ENCODE measurements around the gene PRODH. TPM values are rescaled to one million over a fixed set of nuclear protein-coding genes. Genes with fewer than 3 reads are reported as not detected.
"Not testable (repeated sequence)": the region's sequence is repeated elsewhere in the genome, so short reads cannot be mapped to it uniquely, and the experiment has no call there.

The PRODH gene
- total RNA-seq, 1 donor from 2014 or later = 23.5 TPM

DNA sequence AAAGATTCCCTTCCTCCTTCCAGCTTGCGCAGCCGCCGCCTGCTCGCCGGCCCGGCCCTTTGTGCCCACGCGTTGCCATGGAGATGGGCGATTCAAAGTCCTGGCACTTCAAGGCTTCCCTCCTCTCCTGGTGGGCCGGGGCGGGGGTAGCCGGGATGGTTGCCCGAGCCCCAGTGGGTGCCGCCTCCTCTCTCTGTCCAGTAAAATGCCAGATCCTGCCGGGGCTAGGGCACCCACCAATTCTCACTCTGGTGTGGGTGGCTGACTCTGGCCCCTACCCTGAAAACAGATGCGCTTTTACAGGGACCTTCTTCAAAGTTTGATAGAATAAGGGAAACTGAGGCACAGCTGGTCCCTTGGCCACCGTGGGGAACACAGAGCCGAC is 22.2 kb upstream of the PRODH start:
- ATAC-seq; intact Hi-C loops (cut with DNase I): not testable (repeated sequence)
- peak; percentile 51 for DNase-seq (ENCODE audit: low spot score)

DNA sequence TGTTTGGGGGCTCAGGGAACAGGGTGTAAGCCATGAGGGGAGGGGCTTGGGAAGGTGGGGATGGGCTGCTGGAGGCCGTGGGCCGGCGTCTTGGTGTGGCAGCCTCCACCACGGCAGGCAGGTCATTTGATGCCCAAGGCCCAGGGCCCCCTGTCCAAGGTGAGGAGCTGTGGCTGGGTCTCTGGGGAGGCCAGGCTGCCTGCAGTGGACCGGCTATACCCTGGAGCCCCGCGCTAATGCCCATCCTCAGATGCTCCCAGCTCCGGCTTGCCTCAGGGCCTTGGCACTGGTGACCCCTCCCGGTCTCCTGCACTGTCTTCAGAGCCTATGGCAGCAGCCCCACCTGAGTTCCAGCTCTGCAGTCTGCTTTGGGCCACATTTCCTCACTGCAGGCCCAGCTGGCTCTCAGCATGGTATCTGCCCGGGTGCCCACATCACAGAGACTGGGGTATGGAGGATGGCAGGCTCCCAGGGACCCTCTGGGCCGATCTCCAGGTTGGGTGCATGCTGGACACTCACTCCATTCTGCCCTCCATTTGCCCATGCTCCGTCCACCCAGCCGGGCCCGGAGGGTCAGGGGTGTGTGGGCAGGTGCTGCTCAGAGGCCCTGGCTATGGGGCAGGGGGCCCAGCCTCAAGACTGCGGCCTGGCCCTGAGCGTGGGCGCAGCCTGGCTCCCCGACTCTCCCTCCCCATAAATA is 21.7 kb upstream of the PRODH start:
- intact Hi-C loops (cut with DNase I); ATAC-seq: not testable (repeated sequence)
- DNase-seq (ENCODE audit: low spot score) = peak; percentile 40

DNA sequence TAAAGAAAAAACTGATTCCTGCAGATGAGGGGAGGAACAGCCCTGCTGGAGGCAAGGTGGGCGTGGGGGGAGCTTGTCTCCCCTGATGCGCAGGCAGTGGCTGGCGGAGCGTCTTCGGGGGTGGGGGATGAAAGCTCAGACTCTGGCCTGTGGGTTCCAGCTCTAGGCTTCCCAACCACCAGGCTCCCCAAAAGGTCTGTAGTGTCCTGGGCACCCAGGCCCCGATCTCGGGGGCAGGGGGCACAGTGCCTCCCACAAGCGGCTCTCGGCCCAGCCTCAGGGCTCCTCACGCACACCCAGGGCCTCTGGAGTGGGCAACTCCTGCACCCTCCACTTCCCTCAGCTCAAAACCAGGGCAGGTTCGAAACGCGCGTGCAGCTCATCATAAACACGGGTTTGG is 20.9 kb upstream of the PRODH start:
- peak; percentile 49 for DNase-seq (ENCODE audit: low spot score)
- intact Hi-C loops (cut with DNase I); ATAC-seq: not testable (repeated sequence)

DNA sequence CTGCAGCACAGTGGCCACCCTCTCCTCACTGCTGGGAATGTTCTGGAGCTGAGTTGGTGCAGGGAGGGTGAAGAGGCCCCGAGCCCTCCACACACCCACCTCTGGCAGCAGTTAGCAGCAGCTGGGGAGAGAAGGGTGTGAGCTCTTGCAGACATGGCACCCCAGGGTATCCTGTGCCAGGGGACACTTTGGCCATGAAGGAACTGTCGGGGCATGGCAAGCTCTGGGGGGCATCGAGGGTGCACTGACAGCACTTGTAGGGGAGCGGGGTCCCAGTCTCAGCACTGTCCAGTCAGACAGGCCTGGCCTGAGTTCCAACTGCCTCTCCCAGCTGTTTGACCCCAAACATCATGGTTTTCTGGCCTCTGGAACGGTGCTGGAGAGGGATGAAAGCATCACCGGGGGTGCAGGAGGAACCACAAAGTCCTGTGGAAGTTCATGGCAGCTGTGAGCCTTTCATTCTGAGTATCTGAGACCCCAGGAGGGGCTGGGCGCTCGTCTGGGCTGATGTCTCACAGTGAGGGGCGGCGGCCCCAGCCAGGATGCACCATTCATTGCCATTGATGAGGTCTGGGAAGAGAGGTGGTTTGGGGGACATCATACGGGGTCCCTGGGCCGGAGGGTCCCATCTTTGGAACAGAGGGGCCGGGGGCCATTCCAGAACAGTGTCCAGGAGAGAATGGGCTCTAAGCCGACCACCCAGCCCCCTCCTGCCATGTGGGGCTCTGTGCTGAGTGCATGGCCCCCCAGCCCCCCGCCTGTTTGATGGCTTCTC is 20.2 kb upstream of the PRODH start:
- intact Hi-C loops (cut with DNase I); ATAC-seq: not testable (repeated sequence)
- DNase-seq (ENCODE audit: low spot score) = peak; percentile 56

GRCh38 chr22:18955696-18956095 is 19.6 kb upstream of the PRODH start:
- DNase-seq (ENCODE audit: low spot score) (peak; percentile 42), ATAC-seq (no peak)
- intact Hi-C loops (cut with DNase I) = no loop called here

- intact Hi-C loops (cut with DNase I) = no loop called here
- peak; percentile 37 for DNase-seq (ENCODE audit: low spot score)
- no peak for ATAC-seq
Observed at GRCh38 chr22:18954990-18955571, 19.0 kb upstream of the PRODH start.

- DNase-seq (ENCODE audit: low spot score) (peak; percentile 77), ATAC-seq (peak; percentile 83)
- intact Hi-C loops (cut with DNase I) = not testable (repeated sequence)
Observed at GRCh38 chr22:18954303-18954989, 18.4 kb upstream of the PRODH start.

- intact Hi-C loops (cut with DNase I); ATAC-seq: not testable (repeated sequence)
- DNase-seq (ENCODE audit: low spot score) = peak; percentile 39
Observed at GRCh38 chr22:18953128-18953527, 17.0 kb upstream of the PRODH start.

GRCh38 chr22:18952022-18952421 is 15.9 kb upstream of the PRODH start:
- intact Hi-C loops (cut with DNase I) = no loop called here
- DNase-seq (ENCODE audit: low spot score) (no peak), ATAC-seq (no peak)

GRCh38 chr22:18950141-18950540 is 14.0 kb upstream of the PRODH start:
- ATAC-seq (no peak), DNase-seq (ENCODE audit: low spot score) (peak; percentile 37)
- intact Hi-C loops (cut with DNase I) = no loop called here

- ATAC-seq = no peak
Observed at GRCh38 chr22:18947905-18948304, 11.8 kb upstream of the PRODH start.

DNA sequence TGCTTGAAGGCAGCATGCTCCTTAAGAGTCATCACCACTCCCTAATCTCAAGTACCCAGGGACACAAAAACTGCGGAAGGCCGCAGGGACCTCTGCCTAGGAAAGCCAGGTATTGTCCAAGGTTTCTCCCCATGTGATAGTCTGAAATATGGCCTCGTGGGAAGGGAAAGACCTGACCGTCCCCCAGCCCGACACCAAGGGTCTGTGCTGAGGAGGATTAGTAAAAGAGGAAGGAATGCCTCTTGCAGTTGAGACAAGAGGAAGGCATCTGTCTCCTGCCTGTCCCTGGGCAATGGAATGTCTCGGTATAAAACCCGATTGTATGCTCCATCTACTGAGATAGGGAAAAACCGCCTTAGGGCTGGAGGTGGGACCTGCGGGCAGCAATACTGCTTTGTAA is 11.0 kb upstream of the PRODH start:
- ATAC-seq = not testable (repeated sequence)
- peak; percentile 12 for DNase-seq (ENCODE audit: low spot score)

More at GRCh38 chr22:18947905-18948304, 11.8 kb upstream of the PRODH start:
- intact Hi-C loops (cut with DNase I) = no loop called here
- DNase-seq (ENCODE audit: low spot score) = peak; percentile 47

DNA sequence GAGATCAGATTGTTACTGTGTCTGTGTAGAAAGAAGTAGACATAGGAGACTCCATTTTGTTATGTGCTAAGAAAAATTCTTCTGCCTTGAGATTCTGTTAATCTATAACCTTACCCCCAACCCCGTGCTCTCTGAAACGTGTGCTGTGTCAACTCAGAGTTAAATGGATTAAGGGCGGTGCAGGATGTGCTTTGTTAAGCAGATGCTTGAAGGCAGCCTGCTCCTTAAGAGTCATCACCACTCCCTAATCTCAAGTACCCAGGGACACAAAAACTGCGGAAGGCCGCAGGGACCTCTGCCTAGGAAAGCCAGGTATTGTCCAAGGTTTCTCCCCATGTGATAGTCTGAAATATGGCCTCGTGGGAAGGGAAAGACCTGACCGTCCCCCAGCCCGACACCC is 2.6 kb upstream of the PRODH start:
- ATAC-seq; intact Hi-C loops (cut with DNase I); DNase-seq (ENCODE audit: low spot score): not testable (repeated sequence)

More for the DNA sequence above, 11.0 kb upstream of the PRODH start:
- intact Hi-C loops (cut with DNase I) = not testable (repeated sequence)

GRCh38 chr22:18934688-18935087 is 1.4 kb downstream of the PRODH start:
- ATAC-seq; DNase-seq (ENCODE audit: low spot score); intact Hi-C loops (cut with DNase I): not testable (repeated sequence)

DNA sequence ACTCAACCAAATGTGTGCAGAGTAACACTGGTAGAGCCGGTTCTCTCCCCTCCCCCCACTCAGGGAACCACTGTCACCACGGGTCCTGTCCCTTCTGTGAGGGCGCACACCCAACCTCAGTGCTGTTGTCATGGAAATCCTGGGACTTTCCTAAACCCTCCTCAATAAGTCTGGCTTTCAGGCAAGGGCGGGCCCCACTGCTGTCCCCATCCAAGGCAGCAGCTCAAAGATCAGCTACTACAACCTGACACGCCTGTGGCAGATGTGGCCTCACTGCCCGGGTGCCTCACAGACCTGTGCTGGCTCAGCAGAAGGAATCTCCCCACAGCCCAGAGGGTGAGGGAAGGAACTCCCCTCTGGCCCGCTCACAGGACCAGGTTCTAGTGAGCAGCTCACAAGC is 2.2 kb downstream of the PRODH start:
- ATAC-seq (no peak), DNase-seq (ENCODE audit: low spot score) (no peak)
- intact Hi-C loops (cut with DNase I) = no loop called here

DNA sequence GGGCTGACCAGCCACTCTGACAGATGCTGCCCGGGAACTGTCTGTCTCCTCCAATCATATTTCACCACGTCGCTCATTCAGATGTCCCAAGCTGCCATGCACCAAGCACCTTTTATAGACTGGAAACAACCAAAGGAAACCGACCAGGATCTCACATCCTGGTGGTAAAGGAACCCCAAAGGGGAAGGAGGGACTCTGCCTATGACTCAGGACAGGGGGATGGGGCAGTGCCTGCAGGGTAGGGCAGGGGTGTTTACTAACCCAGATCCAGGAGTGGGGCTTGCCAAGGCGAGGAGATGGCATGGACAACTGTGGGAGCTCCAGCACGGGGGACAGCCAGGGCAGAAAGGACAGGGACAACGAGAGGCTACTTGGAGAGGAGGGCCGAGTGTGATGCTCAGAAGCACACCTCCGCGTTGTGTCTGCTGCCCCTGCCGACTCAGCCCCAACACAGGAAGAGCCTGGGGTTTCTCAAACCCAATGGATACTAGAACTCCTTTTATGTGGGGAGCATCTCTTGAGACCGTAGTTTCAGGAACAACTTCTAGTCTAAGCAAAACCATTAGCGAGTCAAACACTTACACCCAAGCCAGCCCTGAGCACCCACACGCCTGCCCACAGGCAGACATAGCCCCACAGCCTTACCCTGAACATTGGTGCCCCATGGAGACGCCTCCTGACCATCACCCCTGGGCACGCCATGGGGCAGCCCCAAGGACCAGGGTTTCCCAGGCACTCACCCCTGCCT is 4.0 kb downstream of the PRODH start:
- ATAC-seq (no peak), DNase-seq (ENCODE audit: low spot score) (no peak)
- intact Hi-C loops (cut with DNase I) = no loop called here

DNA sequence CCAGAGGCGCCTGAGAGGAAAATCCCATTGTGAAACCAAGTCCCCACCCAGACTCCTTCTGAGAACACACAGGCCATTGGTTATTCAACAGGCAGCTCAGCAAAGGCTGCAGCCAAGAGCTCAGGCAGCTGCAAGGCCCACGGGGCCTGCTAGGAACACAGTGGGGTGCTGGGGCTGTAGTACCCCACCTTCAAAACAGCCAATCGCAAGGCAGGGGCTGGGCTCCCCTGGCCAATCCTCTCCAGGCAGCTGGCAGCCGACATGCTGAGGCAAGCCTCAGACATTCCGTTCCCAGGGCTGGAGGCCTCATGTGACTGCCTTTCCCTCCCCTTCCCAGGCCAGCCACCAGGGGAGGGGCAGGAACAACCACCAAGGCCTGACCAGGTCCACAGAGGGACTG is 6.6 kb downstream of the PRODH start:
- ATAC-seq (peak; percentile 96), DNase-seq (ENCODE audit: low spot score) (no peak)
- intact Hi-C loops (cut with DNase I) = no loop called here

DNA sequence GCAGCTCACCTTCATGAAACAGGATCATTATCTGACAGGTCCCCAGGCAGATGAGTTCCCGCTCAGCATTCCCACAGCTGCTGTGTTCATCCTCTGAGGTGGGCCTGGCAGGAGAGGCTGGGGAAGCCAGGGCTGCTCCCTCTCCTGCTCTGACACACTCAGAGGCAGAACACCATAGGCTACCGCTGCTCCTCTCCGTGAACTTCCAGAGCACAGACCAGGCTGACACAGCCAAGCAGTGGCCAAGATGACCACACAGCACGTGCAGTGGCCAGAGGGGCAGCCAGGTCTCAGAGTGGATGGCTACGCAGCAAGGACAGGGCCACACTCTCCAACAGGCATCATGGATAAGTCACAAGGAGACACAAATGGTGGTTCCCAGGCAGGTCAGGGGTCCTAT is 8.5 kb downstream of the PRODH start:
- intact Hi-C loops (cut with DNase I) = no loop called here
- ATAC-seq (no peak), DNase-seq (ENCODE audit: low spot score) (no peak)

- intact Hi-C loops (cut with DNase I) = no loop called here
- ATAC-seq = no peak
Observed at GRCh38 chr22:18927020-18927419, 9.1 kb downstream of the PRODH start.

More at GRCh38 chr22:18927020-18927419, 9.1 kb downstream of the PRODH start:
- DNase-seq (ENCODE audit: low spot score) = no peak
